ENCODE results near the gene LHX4. TPM values are rescaled to one million over a fixed set of nuclear protein-coding genes. Genes with fewer than 3 reads are reported as not detected.

The LHX4 gene
- total RNA-seq, 1 donor from 2014 or later: under 0.01 TPM

DNA sequence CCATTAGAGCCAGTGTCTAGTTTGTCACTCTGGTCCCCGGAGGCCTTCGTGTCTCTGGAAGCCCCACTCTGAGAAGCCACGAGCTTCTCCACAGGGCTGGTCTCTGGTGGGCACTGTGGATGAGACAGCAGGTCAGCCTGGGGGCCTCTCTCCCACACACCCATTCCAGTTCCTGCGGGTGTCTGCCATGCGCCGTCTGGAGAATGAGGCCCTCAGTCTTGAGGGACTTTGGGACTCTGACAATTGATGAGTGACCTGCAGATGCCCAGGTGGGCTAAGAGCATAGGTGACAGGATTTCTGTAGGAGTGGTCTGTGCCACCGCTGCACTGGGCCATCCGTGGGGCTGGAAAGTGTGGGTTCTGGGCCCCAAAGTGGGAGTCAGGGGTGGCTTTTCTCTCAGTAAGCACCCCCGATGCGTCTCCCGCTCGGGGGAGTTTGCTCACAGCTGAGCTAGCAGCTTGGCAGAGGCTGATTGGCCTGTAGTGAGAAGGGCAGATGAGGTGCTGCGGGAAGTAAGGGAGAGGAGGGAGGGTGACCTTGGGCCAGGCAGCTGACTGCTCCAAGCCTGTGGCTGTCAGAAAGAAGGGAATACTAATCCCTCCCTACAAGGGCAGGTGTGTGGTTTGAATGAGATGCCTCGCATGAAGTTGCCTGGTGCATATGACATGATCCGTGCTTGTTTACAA lies 26.4 kb downstream of the LHX4 start:
- no peak for DNase-seq (ENCODE audit: low read depth, low spot score)

DNA sequence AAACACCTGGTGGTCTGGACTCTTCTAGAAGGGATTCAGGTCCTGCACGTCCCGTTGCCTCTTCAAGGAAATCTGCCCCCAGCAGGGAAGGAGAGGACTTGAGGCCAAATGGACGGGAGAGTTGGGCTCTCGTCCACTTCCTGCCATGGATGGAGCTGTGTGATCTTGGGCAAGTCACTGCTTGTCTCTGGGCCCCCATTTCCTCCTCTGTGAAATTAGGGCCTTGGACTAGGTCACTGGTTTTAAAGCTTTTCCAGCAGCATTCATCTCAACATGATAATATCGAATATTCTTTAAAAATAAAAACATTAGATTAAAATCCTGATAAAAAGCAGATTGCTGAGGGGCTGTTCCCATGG lies 26.9 kb downstream of the LHX4 start:
- no peak for DNase-seq (ENCODE audit: low read depth, low spot score)

DNA sequence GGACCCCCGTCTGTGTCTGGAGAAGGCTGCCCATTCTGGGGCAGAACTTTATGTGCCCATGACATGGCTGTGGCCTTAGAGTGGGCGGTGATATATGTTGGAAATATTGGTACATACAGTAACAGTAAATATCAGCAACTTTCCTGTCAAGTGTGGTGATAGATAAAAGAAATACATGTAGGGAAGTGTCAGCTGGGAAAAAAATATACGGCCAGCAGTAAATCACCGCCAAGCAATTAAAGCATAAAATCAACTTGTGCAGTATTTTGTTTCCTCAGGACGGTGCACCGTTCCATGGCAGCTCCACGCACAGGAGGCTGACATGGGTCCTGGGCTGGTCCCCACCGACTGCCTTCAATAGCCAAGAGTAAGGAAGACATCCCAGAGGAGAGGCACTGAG lies 27.4 kb downstream of the LHX4 start:
- no peak for DNase-seq (ENCODE audit: low read depth, low spot score)

DNA sequence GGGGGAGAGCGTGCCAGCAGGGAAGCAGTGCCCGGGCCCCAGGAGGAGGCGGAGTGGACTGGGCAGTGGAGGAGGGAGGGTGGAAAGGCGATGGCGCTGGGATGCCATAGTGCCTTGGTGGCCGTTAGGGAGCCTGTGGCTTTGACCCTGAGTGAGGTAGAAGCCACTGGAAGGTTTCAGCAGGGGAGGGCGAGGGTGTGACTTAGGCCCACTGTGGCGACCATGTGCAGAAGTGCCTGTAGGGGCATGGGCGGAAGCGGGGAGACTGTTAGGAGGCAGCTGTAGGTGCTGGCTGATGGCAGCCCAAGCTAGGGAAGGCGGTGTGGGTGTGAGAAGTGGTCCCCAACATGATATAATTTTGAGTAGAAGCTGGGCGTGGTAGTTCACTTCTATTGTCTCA lies 28.2 kb downstream of the LHX4 start:
- DNase-seq (ENCODE audit: low read depth, low spot score): no peak

DNA sequence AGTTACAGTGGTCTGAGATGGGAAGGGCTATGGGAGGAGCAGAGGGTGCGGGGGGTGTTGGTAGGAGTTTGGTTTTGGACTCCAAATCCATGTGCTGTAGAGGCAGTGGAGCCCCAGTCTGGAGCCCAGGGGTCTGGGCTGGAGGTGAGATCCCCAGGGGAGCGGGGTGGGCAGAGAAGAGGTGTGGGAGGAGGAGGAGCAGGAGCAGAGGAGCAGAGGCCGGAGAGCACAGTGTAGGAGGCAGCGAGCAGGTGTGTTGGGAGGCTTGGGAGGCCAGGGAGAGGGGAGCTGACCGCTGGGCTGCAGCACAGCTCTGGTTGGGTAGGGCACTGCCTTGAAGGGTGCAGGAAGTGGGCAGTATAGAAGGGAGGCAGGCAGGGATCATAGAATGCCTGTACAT lies 28.9 kb downstream of the LHX4 start:
- DNase-seq (ENCODE audit: low read depth, low spot score): no peak

DNA sequence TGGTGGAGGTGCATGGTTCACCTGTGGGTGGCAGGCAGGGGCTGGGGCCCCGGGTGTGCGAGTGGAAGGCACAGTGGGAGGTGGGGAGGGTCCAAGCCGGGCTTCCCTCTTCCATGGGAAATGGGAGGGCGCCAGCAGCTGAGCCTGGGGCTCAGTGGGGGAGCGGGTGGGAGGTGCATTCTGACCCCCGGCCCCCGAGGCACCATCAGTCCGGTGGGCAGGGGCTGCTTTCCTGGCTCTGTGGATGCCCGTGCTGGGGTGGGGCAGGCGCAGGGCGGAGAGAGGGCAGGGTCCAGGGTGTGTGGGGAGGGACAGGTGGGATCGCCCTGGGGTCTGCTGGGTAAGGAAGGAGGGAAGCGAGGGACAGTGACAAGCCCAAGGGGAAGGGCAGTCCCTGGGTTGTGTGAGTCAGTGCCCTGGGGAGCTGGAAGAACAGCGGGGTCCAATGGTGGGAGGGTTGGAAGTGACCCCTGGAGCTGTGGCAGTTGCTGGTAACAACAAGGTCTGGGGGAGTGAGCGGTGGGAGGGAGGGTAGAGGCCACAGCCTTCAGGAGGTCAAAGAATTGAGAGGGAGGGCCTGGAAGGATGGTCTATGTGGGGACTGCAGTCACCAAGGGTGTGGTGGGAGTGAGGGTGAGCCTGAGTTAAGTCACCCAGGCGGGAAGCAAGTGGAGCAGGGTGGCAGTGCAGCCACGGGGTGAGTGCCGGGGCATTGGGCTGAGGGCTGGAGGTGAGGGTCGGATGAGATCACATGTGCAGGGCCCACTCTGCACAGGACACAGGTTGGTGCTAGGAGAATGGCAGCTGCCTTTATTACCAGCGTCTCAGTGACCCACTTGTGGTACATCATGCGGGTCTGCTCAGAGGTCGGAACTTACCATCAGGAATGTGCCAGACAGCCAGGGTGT lies 29.6 kb downstream of the LHX4 start:
- no peak for DNase-seq (ENCODE audit: low read depth, low spot score)

DNA sequence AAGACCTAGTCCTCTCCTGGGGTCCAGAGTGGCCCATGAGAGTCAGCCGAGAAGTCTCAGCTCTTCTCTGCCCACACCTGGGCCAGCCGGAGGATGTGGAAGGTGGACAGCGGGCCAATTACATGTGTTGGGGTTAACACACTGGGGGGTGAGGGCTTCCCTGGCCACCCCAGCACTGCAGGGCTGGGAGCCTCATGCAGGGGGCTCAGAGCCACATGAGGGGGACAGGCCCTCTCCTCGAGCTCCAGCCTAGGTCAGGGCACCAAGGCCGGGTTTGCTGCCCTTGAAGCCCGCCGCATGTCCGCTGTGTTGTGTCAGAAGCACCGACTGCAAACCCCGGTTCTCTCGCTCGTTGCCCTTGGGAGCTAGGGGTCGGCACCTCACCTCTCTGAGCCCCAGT lies 30.5 kb downstream of the LHX4 start:
- DNase-seq (ENCODE audit: low read depth, low spot score): no peak

DNA sequence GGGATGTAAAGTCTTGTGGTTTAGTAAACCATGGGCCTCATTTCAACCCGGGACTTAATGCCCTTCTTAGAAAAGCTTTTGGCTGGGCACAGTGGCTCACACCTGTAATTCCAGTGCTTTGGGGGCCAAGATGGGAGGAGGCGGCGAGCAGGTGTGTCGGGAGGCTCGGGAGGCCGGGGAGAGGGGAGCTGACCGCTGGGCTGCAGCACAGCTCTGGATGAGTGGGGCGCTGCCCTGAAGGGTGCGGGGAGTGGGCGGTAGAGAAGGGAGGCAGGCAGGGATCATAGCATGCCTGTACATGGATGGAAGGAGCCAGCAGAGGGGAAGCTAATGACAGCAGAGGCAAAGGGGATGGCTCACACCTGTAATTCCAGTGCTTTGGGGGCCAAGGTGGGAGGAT lies 31.0 kb downstream of the LHX4 start:
- DNase-seq (ENCODE audit: low read depth, low spot score): no peak

DNA sequence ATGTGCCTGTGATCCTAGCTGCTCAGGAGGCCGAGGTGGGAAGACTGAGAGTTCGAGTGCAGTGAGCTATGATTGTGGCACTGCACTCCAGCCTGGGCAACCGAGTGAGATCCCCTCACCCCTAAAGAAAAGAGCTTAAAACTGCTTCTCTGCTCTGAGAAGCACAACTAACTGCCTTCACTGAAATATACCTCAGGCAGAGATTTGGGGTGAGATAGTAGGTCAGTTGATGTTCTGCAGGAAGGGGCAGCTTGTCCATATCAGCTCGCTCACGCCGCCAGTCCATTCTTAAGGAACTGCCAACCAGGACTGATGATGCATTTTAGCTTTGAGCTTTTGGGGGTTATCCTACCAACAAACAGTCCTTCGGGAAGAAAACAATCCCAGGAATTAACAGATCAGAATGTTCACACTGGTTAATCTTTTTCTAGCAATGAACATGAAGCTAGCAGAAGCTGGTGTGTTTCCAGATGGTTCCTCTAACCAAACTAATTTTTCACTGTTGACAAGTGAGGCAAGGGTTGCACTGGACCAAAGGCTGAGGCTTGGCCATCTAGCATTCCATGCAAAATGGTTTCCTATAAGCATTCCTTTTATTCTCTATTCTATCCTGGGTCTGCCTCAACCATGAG lies 31.6 kb downstream of the LHX4 start:
- DNase-seq (ENCODE audit: low read depth, low spot score): no peak

DNA sequence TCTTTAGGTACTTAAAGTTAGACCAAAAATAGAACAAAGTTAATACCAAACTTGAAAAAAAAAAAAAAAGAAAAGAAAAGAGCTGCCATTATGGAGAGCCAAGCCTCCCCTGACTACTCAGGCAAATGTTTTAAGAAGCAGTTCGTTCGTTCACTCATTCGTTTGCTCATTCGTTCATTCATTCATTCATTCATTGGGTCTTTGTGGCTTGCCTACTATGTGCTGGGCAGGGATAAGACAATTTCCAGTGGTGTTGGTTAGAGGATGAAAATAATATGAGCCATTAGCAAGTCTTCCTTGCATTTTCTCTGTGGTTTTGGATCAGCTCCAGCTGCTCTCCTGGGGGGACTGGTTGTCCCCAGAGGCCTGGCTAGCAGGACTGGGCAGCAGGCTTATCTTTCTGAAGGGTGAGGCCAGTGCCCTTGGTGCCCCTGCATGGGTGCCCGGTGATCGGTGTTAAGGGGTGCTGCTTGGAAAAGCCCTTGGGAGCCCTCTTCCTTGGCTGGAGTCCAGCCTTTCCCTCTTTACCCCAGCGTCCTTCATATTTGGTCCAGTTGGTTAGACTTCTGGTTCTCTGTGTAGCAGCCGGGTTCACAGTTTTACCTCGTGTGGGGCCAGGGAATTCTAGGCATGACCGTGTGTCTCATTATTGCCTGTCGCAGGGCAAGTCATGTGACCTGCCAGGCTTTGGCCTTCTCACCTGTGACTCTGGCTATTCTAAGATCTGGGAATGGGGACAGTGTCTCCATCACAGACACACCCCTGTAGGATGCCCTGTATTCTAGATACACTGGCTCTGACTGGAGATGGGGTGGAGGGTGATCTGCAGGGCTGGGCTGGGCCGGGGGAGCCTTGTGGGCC lies 32.8 kb downstream of the LHX4 start:
- no peak for DNase-seq (ENCODE audit: low read depth, low spot score)

DNA sequence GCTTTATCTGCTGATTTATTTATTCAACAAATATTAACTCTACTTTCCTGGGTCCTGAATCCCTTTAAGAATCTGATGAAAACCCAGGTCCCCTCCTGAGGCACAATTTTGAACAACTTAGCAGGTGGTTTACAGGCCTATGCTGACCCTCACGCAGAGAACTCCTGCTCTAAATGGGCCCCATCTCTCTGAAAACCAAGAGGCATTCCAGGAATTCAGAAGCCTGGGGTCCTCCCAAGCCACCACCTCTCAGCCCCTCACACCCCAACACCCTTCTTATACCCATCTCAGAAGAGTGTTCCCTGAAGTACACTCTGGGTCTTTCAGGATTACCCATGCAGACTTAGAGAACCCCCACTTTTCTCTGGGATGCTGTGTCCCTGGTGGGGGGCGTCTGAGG lies 34.5 kb downstream of the LHX4 start:
- no peak for DNase-seq (ENCODE audit: low read depth, low spot score)

DNA sequence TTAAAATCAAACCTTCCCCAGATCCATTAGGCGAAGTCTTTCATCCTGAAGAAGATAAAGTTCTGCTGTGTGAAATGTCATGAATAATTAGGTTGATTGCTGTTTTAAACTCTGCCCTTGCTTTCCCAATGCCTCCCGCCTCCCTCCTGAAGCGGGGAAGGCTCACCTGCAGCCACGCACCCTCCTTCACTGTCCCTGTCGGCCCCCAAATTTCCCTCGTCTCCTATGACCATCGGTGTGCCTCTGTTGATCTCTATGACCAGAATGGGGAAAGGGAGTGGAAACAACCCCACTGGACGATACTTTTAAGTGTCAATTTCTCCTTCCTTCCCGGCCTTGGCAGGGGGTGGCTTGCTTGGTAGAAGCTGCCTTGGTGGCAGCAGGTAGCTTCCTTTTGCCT lies 35.1 kb downstream of the LHX4 start:
- DNase-seq (ENCODE audit: low read depth, low spot score): no peak

DNA sequence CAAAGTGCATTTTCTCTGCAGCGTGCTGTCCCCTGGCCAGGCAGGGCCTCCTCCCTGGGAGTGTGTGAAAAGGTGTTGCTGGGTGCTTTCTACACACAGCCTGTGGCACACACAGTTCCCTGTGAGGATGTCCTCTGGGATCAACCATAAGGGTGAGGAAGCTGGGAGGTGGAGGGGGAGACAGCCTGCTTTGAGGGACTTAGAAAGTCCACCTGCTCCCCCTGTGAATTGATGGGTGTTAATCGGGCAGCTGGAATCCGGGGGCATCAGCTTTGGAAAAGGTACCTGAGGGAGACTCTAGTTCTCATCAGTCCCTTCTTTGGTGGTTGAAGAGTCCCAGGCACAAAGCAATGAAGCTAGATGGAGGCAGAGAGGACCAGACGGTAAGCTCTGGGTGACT lies 35.8 kb downstream of the LHX4 start:
- no peak for DNase-seq (ENCODE audit: low read depth, low spot score)

DNA sequence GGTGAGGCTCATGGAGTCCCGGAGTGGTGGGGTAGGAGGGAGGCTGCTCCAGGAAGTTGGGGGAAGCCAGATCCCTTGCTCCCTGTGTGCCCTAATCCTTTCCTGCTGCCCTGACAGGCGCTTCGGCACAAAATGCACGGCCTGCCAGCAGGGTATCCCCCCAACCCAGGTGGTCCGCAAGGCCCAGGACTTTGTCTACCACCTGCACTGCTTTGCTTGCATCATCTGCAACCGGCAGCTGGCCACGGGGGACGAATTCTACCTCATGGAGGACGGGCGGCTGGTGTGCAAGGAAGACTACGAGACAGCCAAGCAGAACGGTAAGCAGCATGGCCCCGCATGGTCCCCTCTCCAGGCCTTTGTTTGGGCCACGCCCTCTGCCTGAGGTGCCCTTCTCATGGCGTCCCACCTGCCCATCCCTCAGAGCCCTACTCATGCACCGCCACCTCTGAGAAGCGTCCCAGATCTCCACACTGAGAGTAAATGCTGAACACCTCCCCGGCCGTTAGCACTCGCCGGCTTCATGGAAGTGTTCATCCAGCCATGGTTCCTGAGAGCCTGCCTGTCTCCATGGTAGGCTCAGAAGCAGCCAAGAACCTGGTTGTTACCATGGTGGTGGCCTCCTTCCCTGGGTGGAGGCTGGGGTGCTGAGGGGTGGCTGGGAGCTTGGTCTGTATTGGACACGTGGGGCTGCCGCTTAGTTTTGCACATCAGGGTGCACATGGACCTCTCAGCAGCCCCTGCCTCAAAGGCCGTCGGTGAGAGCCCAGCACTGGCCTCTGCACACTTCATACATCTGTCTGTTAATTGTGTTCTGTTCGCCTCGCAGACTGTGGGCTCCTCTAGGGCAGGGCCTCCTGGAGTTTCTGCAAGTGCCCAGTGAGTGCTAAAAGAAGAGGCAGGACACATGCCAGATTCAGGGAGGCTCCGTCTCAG lies 36.5 kb downstream of the LHX4 start:
- no peak for DNase-seq (ENCODE audit: low read depth, low spot score)

DNA sequence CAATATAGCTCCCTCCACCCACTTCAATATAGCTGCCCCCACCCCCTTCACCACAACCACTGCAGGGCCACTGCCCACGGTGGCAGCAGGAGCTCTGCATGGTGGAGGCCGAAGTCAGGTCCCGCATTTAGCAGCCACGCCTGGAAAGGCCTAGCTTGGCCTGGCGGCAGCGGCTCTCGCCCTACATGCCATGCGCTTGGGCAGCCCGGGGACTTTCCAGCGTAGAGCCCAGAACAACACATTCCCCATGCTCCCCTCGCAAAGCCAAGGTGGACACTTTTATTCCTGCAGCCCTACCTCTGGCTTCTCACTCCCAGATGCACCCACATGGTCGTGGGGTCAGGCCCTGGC lies 37.1 kb downstream of the LHX4 start:
- DNase-seq (ENCODE audit: low read depth, low spot score): no peak

DNA sequence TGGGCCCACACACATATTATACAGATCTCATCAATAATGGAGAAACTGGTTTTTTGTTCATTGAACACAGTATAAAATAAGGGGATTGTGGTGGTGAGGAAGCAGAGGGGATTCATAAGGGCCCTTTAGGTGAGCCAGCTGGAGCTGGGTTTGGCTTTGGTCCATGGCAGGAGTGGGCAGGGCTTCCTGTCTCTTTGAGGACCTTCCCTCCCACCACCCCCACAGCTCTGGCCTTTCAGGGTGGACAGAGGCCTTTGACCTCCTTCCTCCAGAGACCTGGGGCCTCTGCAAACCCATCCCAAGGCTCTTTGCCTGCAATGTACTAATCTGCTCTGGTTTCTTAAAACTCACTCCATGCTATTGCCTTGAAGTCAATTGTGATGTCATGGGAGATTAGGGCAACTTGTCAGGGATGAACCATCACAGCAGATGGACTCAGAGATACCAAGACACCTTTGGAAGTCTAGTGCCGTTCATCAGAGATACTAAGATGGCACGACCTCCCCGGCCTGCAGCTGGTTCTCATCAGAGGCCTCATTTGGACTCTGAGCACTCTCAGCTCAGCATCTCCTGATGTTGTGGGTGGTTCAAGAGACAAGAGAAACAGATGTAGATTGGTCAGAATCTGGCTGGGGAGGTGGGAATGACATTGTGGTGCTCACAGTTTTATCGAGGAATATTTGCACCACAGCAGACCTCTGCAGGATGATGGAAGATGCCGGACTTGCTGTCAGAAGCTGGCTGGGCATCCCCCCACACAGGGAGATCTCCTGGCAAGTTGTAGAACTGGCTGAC lies 37.9 kb downstream of the LHX4 start:
- no peak for DNase-seq (ENCODE audit: low read depth, low spot score)

DNA sequence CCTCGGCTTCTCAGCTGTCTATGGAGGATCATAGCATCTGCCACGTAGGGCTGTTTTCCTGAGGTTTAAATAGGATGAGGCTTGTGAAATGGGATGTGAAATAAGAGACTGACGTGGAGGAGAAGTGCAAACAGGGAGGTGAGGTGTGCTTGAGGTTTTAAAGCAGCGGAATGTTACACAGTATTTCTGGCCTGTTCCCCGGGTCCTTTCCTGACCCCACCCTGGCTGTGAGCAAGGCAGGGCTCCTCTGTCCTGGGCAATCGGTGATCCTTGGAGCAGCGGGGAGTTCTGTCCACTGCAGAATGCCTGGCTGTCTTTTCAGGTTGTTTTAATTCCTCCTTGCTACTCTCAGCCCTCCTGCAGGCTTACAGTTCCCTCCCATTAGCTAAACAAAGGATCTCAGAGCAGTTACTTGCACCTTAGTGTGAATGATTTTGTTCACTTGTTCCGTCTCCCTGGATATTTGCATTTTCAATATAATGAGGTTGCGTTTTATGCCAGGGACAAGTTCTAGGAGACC lies 38.6 kb downstream of the LHX4 start:
- no peak for DNase-seq (ENCODE audit: low read depth, low spot score)

DNA sequence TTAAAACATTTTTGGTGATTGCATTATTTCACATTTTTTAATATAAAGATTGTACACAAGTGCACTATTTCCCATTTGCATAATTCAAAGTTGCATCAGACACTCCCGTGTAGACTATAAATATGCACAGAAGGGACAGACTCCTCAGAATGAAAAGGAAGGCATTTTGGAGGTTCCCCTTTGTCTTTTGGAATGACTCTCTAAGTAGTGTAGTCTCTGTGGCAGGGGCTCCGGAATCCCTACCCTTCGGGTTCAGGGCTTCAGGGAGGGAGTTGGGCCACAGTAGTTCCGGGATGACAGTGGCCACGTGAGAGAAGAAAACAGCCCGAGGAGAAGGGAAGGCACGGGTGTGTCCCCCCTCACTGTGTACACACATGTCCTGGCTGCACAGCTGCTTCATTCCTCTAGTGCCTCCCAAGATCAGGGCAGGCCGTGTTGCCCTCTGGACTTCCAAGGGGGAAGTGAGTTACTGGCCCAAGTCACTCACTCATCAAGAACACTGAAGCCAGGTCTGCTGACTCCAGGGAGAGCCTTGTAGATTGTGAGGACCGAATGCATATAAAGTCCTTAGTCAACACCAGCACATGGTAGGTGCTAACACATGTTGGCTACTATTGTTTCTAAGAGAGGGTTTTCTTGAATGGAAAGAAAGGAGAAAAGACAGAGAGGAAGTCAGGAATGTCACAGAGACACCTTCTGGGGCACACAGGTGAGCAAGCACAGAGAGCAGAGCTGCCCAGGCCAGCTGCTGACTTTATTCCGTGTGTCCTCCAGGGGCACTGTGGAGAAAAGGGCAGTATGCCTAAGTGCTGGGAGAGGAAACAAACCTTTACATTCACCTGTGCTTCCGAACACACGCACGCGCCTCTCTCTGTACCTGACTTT lies 39.8 kb downstream of the LHX4 start:
- DNase-seq (ENCODE audit: low read depth, low spot score): no peak
